Gastrocnemius medialis (tissue), 4 donors: ENCODE data around the gene ARRB1. TPM values are rescaled to one million over a fixed set of nuclear protein-coding genes. Genes with fewer than 3 reads are reported as not detected.

Experiments
- ATAC-seq, 2 donors: fragments of 150-250 bp; one replicate each; pipeline ENCODE4 v1.9.1; 2016
- DNase-seq, 2 donors: peaks; one replicate each; pipeline ENCODE4 v3.0.0-alpha.2; 2019
- H3K27ac ChIP-seq, 4 donors: fragments of 200-600 bp; sonication (generic); 1 replicate in 1 of 4; 2 replicates in 3 of 4; pipeline ENCODE4 v1.5.1; 2016 to 2018; ENCODE audit warnings: mild to moderate bottlenecking in 2 of 4, moderate library complexity in 1 of 4
- H3K27me3 ChIP-seq, 3 donors: fragments of 200-600 bp; sonication (generic) in 2 of 3; 1 replicate in 1 of 3; 2 replicates in 2 of 3; pipeline versions ENCODE4 v1.5.1 to v1.6.0; 2016 to 2019; ENCODE audit warnings: mild to moderate bottlenecking in 1 of 3, moderate library complexity in 1 of 3
- H3K36me3 ChIP-seq, 2 donors: fragments of 200-600 bp; sonication (generic) in 1 of 2; one replicate each; pipeline ENCODE4 v1.5.1; 2017 to 2018
- H3K4me1 ChIP-seq, 2 donors: fragments of 200-600 bp; sonication (generic) in 1 of 2; one replicate each; pipeline ENCODE4 v1.5.1; 2016 to 2017; ENCODE audit warnings: mild to moderate bottlenecking in 2 of 2
- H3K4me3 ChIP-seq, 4 donors: fragments of 200-600 bp; sonication (generic) in 3 of 4; 1 replicate in 1 of 4; 2 replicates in 3 of 4; pipeline ENCODE4 v1.5.1; 2016 to 2019; ENCODE audit warnings: mild to moderate bottlenecking in 2 of 4
- H3K9me3 ChIP-seq, 3 donors: fragments of 200-600 bp; sonication (generic) in 2 of 3; 1 replicate in 1 of 3; 2 replicates in 2 of 3; pipeline ENCODE4 v1.5.1; 2016 to 2019
- POLR2A ChIP-seq, 2 donors: fragments of 450-650 bp; IDR thresholded peaks; one replicate each; pipeline ENCODE4 v1.6.1; 2017; ENCODE audit warnings: antibody characterized with exemption in 2 of 2, mild to moderate bottlenecking in 2 of 2, moderate library complexity in 2 of 2
- in situ Hi-C, 4 donors: fragments of 200-750 bp; cut with MboI; loops; one replicate each; pipeline versions ENCODE4 v1.15.0 to v1.8.0; 2017; ENCODE audit warnings: low sequenced_read_pairs in 4 of 4
- intact Hi-C: fragments of 100-400 bp; cut with DNase I; formaldehyde crosslinking; loops from one replicate; pipeline ENCODE4 v1.15.1; 2023; ENCODE audit warnings: low total_unique reads
- total RNA-seq, 4 donors: library from RNA; depleted of rRNA; stranded (reverse); fragments of >200 nt; gene quantifications; one replicate each; pipeline versions ENCODE4 v1.1.0 to v1.2.3, GENCODE V29; 2016
- TF ChIP-seq, protein P1 (sequence below), 5 experiments: fragments of 450-650 bp in 3 of 5; fragments of 200-600 bp in 2 of 5; sonication (generic) in 2 of 5; IDR thresholded peaks in 4 of 5; conservative IDR thresholded peaks in 1 of 5; 1 replicate in 4 of 5; 2 replicates in 1 of 5; pipeline ENCODE4 v1.5.1; 2016 to 2019; ENCODE audit warnings: antibody characterized with exemption in 5 of 5, mild to moderate bottlenecking in 3 of 5, moderate library complexity in 3 of 5

The ARRB1 gene
- total RNA-seq, 4 donors from 2014 or later, result 4.3 to 11.8 (median 5.4) TPM

DNA sequence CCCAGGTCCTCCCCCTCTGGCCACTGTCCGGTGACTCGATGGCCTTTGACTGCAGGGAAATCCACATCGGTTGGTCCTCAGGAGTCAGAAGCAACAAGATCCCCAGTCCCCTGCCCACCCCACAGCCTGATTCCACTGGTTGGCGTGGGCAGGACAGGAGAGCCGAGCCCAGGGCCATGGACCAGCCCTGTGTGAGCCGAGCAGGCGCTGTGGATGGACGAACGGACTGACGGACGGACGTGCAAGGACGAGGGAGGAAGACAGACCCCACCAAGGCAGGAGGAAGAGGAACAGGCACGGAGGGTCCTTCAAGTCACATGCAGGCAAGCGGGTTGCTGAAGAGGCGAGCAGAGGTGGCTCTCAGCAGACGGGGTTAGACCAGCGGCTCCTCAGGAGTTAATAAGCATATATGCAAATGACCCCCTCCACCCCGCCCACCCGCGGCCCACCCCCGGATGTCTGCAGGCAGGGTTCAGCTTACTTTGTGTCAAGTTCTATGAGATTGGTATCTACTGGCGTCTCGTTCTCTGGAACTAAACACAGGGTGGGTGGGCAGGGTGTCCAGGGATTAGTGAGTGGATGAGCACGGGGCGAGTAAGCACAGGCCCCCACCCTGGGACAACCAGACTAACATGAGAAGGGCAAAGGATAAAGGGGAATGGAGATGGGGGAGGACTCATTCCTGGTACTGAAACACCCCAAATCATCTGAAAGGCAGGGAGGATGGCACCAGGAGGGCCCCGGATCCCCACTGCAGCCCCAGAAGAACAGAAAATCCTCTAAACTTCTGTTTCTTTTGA is 84.1 kb downstream of the ARRB1 start:
- no peak for TF ChIP-seq POLR2A (IDR thresholded peaks at IDR 0.05)
- TF ChIP-seq, protein P1, sequence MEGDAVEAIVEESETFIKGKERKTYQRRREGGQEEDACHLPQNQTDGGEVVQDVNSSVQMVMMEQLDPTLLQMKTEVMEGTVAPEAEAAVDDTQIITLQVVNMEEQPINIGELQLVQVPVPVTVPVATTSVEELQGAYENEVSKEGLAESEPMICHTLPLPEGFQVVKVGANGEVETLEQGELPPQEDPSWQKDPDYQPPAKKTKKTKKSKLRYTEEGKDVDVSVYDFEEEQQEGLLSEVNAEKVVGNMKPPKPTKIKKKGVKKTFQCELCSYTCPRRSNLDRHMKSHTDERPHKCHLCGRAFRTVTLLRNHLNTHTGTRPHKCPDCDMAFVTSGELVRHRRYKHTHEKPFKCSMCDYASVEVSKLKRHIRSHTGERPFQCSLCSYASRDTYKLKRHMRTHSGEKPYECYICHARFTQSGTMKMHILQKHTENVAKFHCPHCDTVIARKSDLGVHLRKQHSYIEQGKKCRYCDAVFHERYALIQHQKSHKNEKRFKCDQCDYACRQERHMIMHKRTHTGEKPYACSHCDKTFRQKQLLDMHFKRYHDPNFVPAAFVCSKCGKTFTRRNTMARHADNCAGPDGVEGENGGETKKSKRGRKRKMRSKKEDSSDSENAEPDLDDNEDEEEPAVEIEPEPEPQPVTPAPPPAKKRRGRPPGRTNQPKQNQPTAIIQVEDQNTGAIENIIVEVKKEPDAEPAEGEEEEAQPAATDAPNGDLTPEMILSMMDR (IDR thresholded peaks at IDR 0.05 in 4 of 5, conservative IDR thresholded peaks at IDR 0.05 in 1 of 5), result no peak
- ATAC-seq, result no peak
- no peak overlapping the region for H3K4me3 ChIP-seq
- no peaks in the 10 kb centered on the region for H3K36me3 ChIP-seq
- no peaks in the 10 kb centered on the region for H3K9me3 ChIP-seq
- intact Hi-C loops, result no loop called here
- no peaks in the 10 kb centered on the region for H3K4me1 ChIP-seq
- in situ Hi-C loops, result no loop called here
- H3K27ac ChIP-seq, result no peak overlapping the region
- DNase-seq, result peak in 1 of 2 donors; percentile 9
- no peaks in the 10 kb centered on the region for H3K27me3 ChIP-seq

DNA sequence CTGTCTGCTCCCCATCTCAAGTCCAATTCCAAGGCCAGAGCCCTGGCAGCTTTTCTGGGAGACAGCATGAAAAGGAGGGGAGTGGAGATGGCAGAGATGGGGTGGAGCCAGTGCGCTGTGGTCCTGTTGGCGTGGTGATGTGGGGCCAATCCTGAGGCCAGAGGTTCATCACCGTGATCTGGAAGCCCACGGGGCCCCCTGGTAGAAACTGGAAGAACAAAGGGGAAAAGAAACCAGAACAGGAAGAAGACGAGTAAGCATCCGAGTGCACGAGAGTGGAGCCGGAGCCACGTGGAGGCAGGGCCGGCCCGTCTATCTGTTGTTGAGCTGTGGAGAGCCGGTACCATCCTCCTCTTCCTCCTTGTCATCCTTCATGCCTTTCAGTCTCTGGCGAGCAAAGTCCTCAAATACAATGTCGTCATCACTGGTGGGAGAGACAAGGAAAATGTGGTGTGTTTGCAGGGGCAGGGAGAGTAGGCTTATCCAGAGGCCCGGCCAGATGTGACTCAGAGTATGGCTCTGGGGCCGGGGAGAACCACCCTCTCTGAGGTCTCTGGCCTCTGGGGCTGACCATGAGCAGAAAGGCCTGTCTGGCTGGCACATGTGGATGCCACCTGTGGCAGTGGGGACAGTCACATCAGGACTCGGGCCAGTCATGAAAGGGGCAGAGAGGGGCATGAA is 85.5 kb downstream of the ARRB1 start:
- no peak for ATAC-seq
- in situ Hi-C loops, result no loop called here
- TF ChIP-seq, protein P1 (IDR thresholded peaks at IDR 0.05 in 4 of 5, conservative IDR thresholded peaks at IDR 0.05 in 1 of 5), result no peak
- TF ChIP-seq POLR2A (IDR thresholded peaks at IDR 0.05), result no peak
- no peaks in the 10 kb centered on the region for H3K9me3 ChIP-seq
- intact Hi-C loops, result no loop called here
- H3K36me3 ChIP-seq, result no peaks in the 10 kb centered on the region
- no peak overlapping the region for H3K27ac ChIP-seq
- DNase-seq, result peak in 1 of 2 donors; percentile 9
- H3K4me3 ChIP-seq, result no peak overlapping the region
- no peaks in the 10 kb centered on the region for H3K4me1 ChIP-seq
- no peaks in the 10 kb centered on the region for H3K27me3 ChIP-seq

DNA sequence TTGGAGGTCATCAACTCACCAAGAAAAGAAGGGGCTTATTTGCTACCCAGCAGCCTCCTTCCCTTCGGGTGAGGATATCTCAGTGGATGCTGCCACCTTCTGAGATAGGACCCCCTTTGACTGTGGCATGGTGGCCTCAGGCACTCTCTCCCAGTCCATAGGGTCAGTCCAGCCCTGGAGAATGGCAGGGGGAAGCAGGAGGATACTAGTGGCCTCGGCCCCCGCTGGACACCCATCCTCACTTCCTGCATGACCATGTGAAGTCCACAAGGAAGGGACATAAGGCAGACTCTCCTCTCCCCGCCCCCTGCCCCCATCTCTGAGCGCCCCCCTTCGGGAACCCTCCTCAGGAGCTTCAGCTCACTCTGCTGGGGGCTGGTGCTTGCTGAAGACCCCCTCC is 86.5 kb downstream of the ARRB1 start:
- no peaks in the 10 kb centered on the region for H3K36me3 ChIP-seq
- intact Hi-C loops, result no loop called here

DNA sequence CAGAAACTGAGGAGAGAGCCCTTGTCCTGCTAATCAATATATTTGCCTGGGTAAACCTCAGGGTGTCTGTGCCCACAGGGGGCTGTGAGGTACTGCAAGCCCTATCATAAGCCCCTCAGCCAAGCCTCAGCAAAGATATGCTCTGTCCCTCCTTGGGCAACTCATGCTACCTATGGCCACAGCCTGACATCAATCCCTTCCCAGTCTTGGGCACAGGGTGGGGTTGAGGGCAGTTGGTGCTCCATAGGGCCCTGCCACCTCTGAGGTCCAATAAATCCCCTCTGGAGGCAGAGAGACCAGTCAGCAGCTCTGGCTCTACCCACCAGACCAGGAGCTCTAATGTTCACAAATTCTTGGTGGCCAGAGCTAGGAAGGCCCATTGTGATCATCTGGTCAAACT is 87.1 kb downstream of the ARRB1 start:
- in situ Hi-C loops (no loop called here), intact Hi-C loops (no loop called here)
- DNase-seq (peak in 1 of 2 donors; percentile 6), ATAC-seq (no peak)
- Histone ChIP-seq H3K4me1 (no peaks in the 10 kb centered on the region), H3K36me3 (no peaks in the 10 kb centered on the region), H3K4me3 (no peak overlapping the region), H3K9me3 (no peaks in the 10 kb centered on the region), H3K27ac (no peak overlapping the region), H3K27me3 (no peaks in the 10 kb centered on the region)
- TF ChIP-seq, protein P1 (IDR thresholded peaks at IDR 0.05 in 4 of 5, conservative IDR thresholded peaks at IDR 0.05 in 1 of 5), result no peak
- no peak for TF ChIP-seq POLR2A (IDR thresholded peaks at IDR 0.05)

More for the DNA sequence above, 86.5 kb downstream of the ARRB1 start:
- TF ChIP-seq POLR2A (IDR thresholded peaks at IDR 0.05), result no peak
- TF ChIP-seq, protein P1 (IDR thresholded peaks at IDR 0.05 in 4 of 5, conservative IDR thresholded peaks at IDR 0.05 in 1 of 5), result no peak
- in situ Hi-C loops, result no loop called here
- Histone ChIP-seq H3K27me3 (no peaks in the 10 kb centered on the region), H3K4me3 (no peak overlapping the region), H3K27ac (no peak overlapping the region), H3K4me1 (no peaks in the 10 kb centered on the region), H3K9me3 (no peaks in the 10 kb centered on the region)
- DNase-seq, result peak in 1 of 2 donors; percentile 4
- no peak for ATAC-seq
